ENCODE data around the gene MEGF8.

Gene MEGF8

GRCh38 chr19:42422092-42422900, 96.9 kb downstream of the MEGF8 start:
- DNase-seq (ENCODE audit: extremely low spot score): no peak
- ChIA-PET POLR2A (no interaction called here), CTCF (interaction anchor here (1.5 to 8.1 kb wide), 4 partner anchors 10 to 21 kb away, joined by 3 to 55 read pairs (median 8); no protein-coding TSS in a partner anchor)
- no peak for TF ChIP-seq CTCF (IDR thresholded peaks at IDR 0.05; ENCODE audit: control extremely low read depth, extremely low read depth, low read depth, missing control alignments)

GRCh38 chr19:42422901-42423461, 97.5 kb downstream of the MEGF8 start:
- POLR2A ChIA-PET: interaction anchor here (0.6 to 1.0 kb wide), 6 partner anchors 10 to 28 kb away, joined by 3 to 7 read pairs (median 4); no protein-coding TSS in a partner anchor
- CTCF ChIA-PET: interaction anchor here (1.0 to 8.1 kb wide), 8 partner anchors 11 to 28 kb away, joined by 3 to 55 read pairs (median 6); partner anchors contain the start of gene CXCL17
- TF ChIP-seq CTCF (IDR thresholded peaks at IDR 0.05; ENCODE audit: control extremely low read depth, extremely low read depth, low read depth, missing control alignments): no peak
- peak; percentile 62 for DNase-seq (ENCODE audit: extremely low spot score)

- ChIA-PET CTCF (interaction anchor here (1.0 to 8.1 kb wide), 9 partner anchors 10 to 28 kb away, joined by 3 to 55 read pairs (median 6); partner anchors contain the start of gene CXCL17), POLR2A (interaction anchor here (0.6 to 1.0 kb wide), 6 partner anchors 9 to 29 kb away, joined by 3 to 7 read pairs (median 4); no protein-coding TSS in a partner anchor)
- peak; percentile 97 for DNase-seq (ENCODE audit: extremely low spot score)
Observed at GRCh38 chr19:42423462-42424344, 98.3 kb downstream of the MEGF8 start.

GRCh38 chr19:42424345-42424707, 98.9 kb downstream of the MEGF8 start:
- no peak for TF ChIP-seq CTCF (IDR thresholded peaks at IDR 0.05; ENCODE audit: control extremely low read depth, extremely low read depth, low read depth, missing control alignments)
- DNase-seq (ENCODE audit: extremely low spot score): no peak
- ChIA-PET POLR2A (no interaction called here), CTCF (interaction anchor here (1.8 to 8.1 kb wide), 5 partner anchors 9 to 23 kb away, joined by 5 to 55 read pairs (median 17); no protein-coding TSS in a partner anchor)

More at GRCh38 chr19:42423462-42424344, 98.3 kb downstream of the MEGF8 start:
- no peak for TF ChIP-seq CTCF (IDR thresholded peaks at IDR 0.05; ENCODE audit: control extremely low read depth, extremely low read depth, low read depth, missing control alignments)

- ChIA-PET POLR2A (no interaction called here), CTCF (interaction anchor here (1.8 to 8.1 kb wide), 3 partner anchors 9 to 16 kb away, joined by 17 to 55 read pairs (median 17); no protein-coding TSS in a partner anchor)
- DNase-seq (ENCODE audit: extremely low spot score): no peak
- no peak for TF ChIP-seq CTCF (IDR thresholded peaks at IDR 0.05; ENCODE audit: control extremely low read depth, extremely low read depth, low read depth, missing control alignments)
Observed at GRCh38 chr19:42424712-42425131, 99.3 kb downstream of the MEGF8 start.
